A673 (cell line): ENCODE measurements around the gene PIP4K2A.

Source experiments
- EZH2 ChIP-seq: fragments of 200-600 bp; sonication (generic); IDR thresholded peaks from 2 replicates; pipeline ENCODE4 v1.6.1; 2017; ENCODE audit warnings: borderline replicate concordance, low read depth, mild to moderate bottlenecking, mixed read lengths, antibody characterized with exemption, low read length; ENCODE audit not compliant: poor library complexity, severe bottlenecking
- TF ChIP-seq, protein P1 (sequence below): fragments of 300-800, 200-600 bp; sonication (generic); conservative IDR thresholded peaks from 2 replicates; pipeline ENCODE4 v1.5.1; 2017; ENCODE audit warnings: low read depth, mild to moderate bottlenecking, antibody characterized with exemption, low read length, moderate library complexity, mixed read lengths

DNA sequence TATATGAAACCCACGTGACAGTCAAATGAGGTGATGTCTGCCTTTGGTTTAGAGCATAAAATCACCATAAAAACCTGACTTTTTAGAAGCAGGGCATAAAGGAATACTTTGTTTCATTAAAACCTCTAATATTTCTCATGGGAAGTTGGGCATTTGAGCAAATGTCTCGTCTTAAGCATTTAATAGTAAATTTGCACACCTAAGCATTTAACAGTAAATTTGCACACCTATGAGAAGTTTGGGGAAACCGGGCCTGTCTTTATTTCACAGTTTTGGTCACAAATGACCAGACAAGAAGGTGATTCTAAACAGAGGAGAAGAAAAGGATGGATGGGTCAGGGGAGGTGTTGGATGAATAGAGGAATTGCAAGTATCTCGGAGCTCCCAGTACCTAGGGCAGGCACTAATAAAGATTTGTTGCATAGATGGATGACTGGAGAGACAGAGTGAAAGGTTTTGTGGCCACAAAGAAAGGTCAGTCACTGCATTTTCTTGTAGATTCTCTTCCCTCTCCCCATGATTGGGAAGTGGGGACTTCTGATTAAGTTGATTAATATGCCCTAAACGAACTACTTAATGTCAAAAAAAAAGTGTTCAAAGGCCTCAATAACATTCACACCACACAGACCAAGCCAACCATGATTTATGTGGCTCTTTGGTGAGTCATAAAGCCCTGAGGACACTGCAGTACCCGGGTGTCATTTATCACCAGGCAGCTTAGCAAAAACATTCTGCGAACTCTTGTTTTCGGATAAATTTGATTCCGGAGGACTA, 210.9 kb downstream of the PIP4K2A start:
- TF ChIP-seq, protein P1, sequence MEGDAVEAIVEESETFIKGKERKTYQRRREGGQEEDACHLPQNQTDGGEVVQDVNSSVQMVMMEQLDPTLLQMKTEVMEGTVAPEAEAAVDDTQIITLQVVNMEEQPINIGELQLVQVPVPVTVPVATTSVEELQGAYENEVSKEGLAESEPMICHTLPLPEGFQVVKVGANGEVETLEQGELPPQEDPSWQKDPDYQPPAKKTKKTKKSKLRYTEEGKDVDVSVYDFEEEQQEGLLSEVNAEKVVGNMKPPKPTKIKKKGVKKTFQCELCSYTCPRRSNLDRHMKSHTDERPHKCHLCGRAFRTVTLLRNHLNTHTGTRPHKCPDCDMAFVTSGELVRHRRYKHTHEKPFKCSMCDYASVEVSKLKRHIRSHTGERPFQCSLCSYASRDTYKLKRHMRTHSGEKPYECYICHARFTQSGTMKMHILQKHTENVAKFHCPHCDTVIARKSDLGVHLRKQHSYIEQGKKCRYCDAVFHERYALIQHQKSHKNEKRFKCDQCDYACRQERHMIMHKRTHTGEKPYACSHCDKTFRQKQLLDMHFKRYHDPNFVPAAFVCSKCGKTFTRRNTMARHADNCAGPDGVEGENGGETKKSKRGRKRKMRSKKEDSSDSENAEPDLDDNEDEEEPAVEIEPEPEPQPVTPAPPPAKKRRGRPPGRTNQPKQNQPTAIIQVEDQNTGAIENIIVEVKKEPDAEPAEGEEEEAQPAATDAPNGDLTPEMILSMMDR: no peak
- TF ChIP-seq EZH2: no peak
